B cell (primary cell): ENCODE measurements around the gene ERMAP. TPM values are rescaled to one million over a fixed set of nuclear protein-coding genes. Genes with fewer than 3 reads are reported as not detected.

Experiments
- ATAC-seq: fragments of 200-7000 bp; cut with Tn5 transposase; one replicate; pipeline ENCODE4 v1.10.0; 2021; ENCODE audit warnings: low read depth, mild to moderate bottlenecking, moderate number of reproducible peaks, moderate library complexity
- CTCF ChIA-PET: fragments of 350-600 bp; sonication (Branson Sonifier 250); formaldehyde crosslinking; loops from one replicate; lab custom pipeline; 2021; ENCODE audit warnings: antibody characterized with exemption, inconsistent platforms; lab: Charles Lee
- POLR2A ChIA-PET: fragments of 350-600 bp; sonication (Branson Sonifier 250); formaldehyde crosslinking; loops from one replicate; lab custom pipeline; 2021; ENCODE audit warnings: antibody characterized with exemption; lab: Charles Lee
- DNase-seq: peaks from one replicate; pipeline ENCODE4 v3.0.0; 2013
- H2AFZ ChIP-seq: 2 replicates; pipeline ENCODE4 v1.6.1; 2012; ENCODE audit warnings: mild to moderate bottlenecking, low read depth, low read length; ENCODE audit not compliant: insufficient read depth, poor library complexity, severe bottlenecking
- H3K27ac ChIP-seq, 2 donors: 1 replicate in 1 of 2; 2 replicates in 1 of 2; pipeline ENCODE4 v1.5.1; 2012 to 2013; ENCODE audit warnings: low read length in 2 of 2, mild to moderate bottlenecking in 2 of 2, moderate library complexity in 1 of 2
- H3K27me3 ChIP-seq, 4 experiments: fragments of 200-600 bp in 1 of 4; sonication (generic) in 1 of 4; replicated peaks in 1 of 4; 1 replicate in 2 of 4; 2 replicates in 2 of 4; pipeline versions ENCODE4 v1.6.1 to v1.7.0; 2013 to 2016; ENCODE audit warnings: low read length in 3 of 4, mild to moderate bottlenecking in 2 of 4, mixed read lengths in 1 of 4, moderate library complexity in 1 of 4; ENCODE audit not compliant: insufficient read depth in 4 of 4, control insufficient read depth in 3 of 4; ENCODE audit errors: control extremely low read depth in 1 of 4
- H3K36me3 ChIP-seq, 2 experiments: replicated peaks in 1 of 2; 1 replicate in 1 of 2; 2 replicates in 1 of 2; pipeline versions ENCODE4 v1.6.1 to v1.7.1; 2013; ENCODE audit warnings: low read length in 1 of 2; ENCODE audit not compliant: insufficient read depth in 2 of 2, control insufficient read depth in 1 of 2; ENCODE audit errors: control extremely low read depth in 1 of 2, extremely low read depth in 1 of 2
- H3K4me1 ChIP-seq, 2 donors: fragments of 200-600 bp in 1 of 2; sonication (generic) in 1 of 2; 1 replicate in 1 of 2; 2 replicates in 1 of 2; pipeline versions ENCODE4 v1.5.1 to v1.6.1; 2013 to 2017; ENCODE audit warnings: low read length in 2 of 2; ENCODE audit not compliant: control insufficient read depth in 2 of 2, insufficient read depth in 2 of 2
- H3K4me2 ChIP-seq: replicated peaks from 2 replicates; pipeline ENCODE3; 2012; ENCODE audit warnings: mild to moderate bottlenecking, low read depth, low read length; ENCODE audit not compliant: poor library complexity, severe bottlenecking
- H3K4me3 ChIP-seq, 5 experiments: fragments of 200-600 bp in 1 of 5; sonication (generic) in 1 of 5; 1 replicate in 3 of 5; 2 replicates in 2 of 5; pipeline versions ENCODE4 v1.5.1 to v1.7.0; 2011 to 2016; ENCODE audit warnings: low read length in 4 of 5, mild to moderate bottlenecking in 4 of 5, low read depth in 2 of 5, control low read depth in 1 of 5, moderate library complexity in 1 of 5; ENCODE audit not compliant: insufficient read depth in 1 of 5; ENCODE audit errors: control extremely low read depth in 1 of 5, extremely low read depth in 1 of 5
- H3K79me2 ChIP-seq: fragments of 200-600 bp; sonication (generic); one replicate; pipeline ENCODE4 v1.6.0; 2016; ENCODE audit warnings: low read length; ENCODE audit not compliant: control insufficient read depth, insufficient read depth
- H3K9ac ChIP-seq: fragments of 200-600 bp; sonication (generic); 2 replicates; pipeline ENCODE4 v1.6.1; 2017; ENCODE audit warnings: mild to moderate bottlenecking, low read length, moderate library complexity
- H3K9me3 ChIP-seq, 3 donors: one replicate each; pipeline versions ENCODE4 v1.6.1 to v1.7.1; 2013; ENCODE audit warnings: low read length in 2 of 3; ENCODE audit not compliant: control insufficient read depth in 2 of 3, insufficient read depth in 1 of 3; ENCODE audit errors: control extremely low read depth in 1 of 3
- H4K20me1 ChIP-seq: 2 replicates; pipeline ENCODE4 v1.6.0; 2012; ENCODE audit warnings: mild to moderate bottlenecking, low read length; ENCODE audit not compliant: insufficient read depth, control insufficient read depth, poor library complexity, severe bottlenecking
- H3K27ac Mint-ChIP-seq: one replicate; pipeline ENCODE4 v1.8.0; 2021; ENCODE audit warnings: mixed read lengths
- H3K27me3 Mint-ChIP-seq: one replicate; pipeline ENCODE4 v1.8.0; 2021; ENCODE audit warnings: mixed read lengths
- H3K4me1 Mint-ChIP-seq: one replicate; pipeline ENCODE4 v1.8.0; 2021; ENCODE audit warnings: mixed read lengths
- H3K4me3 Mint-ChIP-seq: one replicate; pipeline ENCODE4 v1.8.0; 2021; ENCODE audit warnings: mixed read lengths
- H3K9me3 Mint-ChIP-seq: one replicate; pipeline ENCODE4 v1.8.0; 2022; ENCODE audit warnings: mixed read lengths; ENCODE audit not compliant: insufficient read depth
- CTCF ChIP-seq: fragments of 200-600 bp; IDR thresholded peaks from one replicate; pipeline ENCODE4 v1.8.0; 2022; ENCODE audit warnings: antibody characterized with exemption, mild to moderate bottlenecking
- EZH2 ChIP-seq: IDR thresholded peaks from 2 replicates; pipeline ENCODE4 v1.6.1; 2012; ENCODE audit warnings: borderline replicate concordance, low read depth, mild to moderate bottlenecking, moderate library complexity, low read length; ENCODE audit not compliant: insufficient read depth, poor library complexity, severe bottlenecking
- WGBS: methylation state at CpG from one replicate; pipeline ENCODE4 v1.1.5; 2013; ENCODE audit warnings: missing lambda C conversion rate; ENCODE audit not compliant: insufficient coverage; 5-methylcytosine and 5-hydroxymethylcytosine counted together
- intact Hi-C: fragments of 100-400 bp; cut with micrococcal nuclease; formaldehyde crosslinking; loops from one replicate; pipeline ENCODE4 v1.10.0; 2022
- polyA plus RNA-seq: library from polyadenylated mRNA; depleted of rRNA; stranded (reverse); fragments of >200 nt; gene quantifications from 2 replicates; pipeline ENCODE4 v1.2.3, GENCODE V29; 2012
- total RNA-seq, 2 donors: library from RNA; stranded (reverse); fragments of 120-200 nt in 1 of 2; gene quantifications; 1 replicate in 1 of 2; 2 replicates in 1 of 2; pipeline versions ENCODE4 v1.2.3 to v1.2.4, GENCODE V29; 2013 to 2022

Gene ERMAP
- total and polyA plus RNA-seq, 2 donors (not counting 1 experiment from before 2014, with no cell fraction given) = 4.9 to 13.1 TPM

- TF ChIP-seq EZH2 = no peak
- TF ChIP-seq CTCF = no peak
- intact Hi-C loops = no loop called here
- Histone ChIP-seq H3K79me2 (no peaks in the 10 kb centered on the region), H3K4me1 (no peaks in the 10 kb centered on the region), H3K27me3 (peaks cover 0 to 15% (median 1%) of the 10 kb centered on the region in 4 experiments), H3K4me2 (no peak overlapping the region), H4K20me1 (no peaks in the 10 kb centered on the region), H3K4me3 (no peak overlapping the region), H2AFZ (no peak overlapping the region), H3K9ac (no peak overlapping the region), H3K9me3 (peaks cover 6 to 23% (median 14%) of the 10 kb centered on the region in 3 donors), H3K27ac (no peak overlapping the region), H3K36me3 (no peaks in the 10 kb centered on the region)
- ATAC-seq (no peak), DNase-seq (no peak)
- Mint-ChIP-seq H3K9me3 (no peaks in the 10 kb centered on the region), H3K27ac (no peak overlapping the region), H3K4me3 (no peak overlapping the region), H3K4me1 (no peaks in the 10 kb centered on the region), H3K27me3 (peaks cover 4% of the 10 kb centered on the region)
- ChIA-PET POLR2A (no interaction called here), CTCF (interaction anchor here (0.5 to 1.5 kb wide), 2 partner anchors 196 to 244 kb away, joined by 3 to 5 read pairs; no protein-coding TSS in a partner anchor)
- WGBS = 38% methylated on average over 2 of the region's 2 CpGs
Measured at GRCh38 chr1:42877380-42877779, 60.5 kb downstream of the ERMAP start.

GRCh38 chr1:42880384-42880783, 63.5 kb downstream of the ERMAP start:
- ChIA-PET CTCF (no interaction called here), POLR2A (no interaction called here)
- intact Hi-C loops = no loop called here
- no peaks in the 10 kb centered on the region for H3K9me3 Mint-ChIP-seq
- no peak overlapping the region for H3K4me3 ChIP-seq
- DNase-seq (no peak), ATAC-seq (no peak)
- TF ChIP-seq CTCF = no peak
- TF ChIP-seq EZH2 = no peak
- no peaks in the 10 kb centered on the region for H3K36me3 ChIP-seq
- H4K20me1 ChIP-seq = no peaks in the 10 kb centered on the region
- no peak overlapping the region for H2AFZ ChIP-seq
- H3K4me1 ChIP-seq = no peaks in the 10 kb centered on the region
- H3K9ac ChIP-seq = no peak overlapping the region
- H3K27me3 ChIP-seq = peaks cover 0 to 15% (median 1%) of the 10 kb centered on the region in 4 experiments
- H3K9me3 ChIP-seq = peaks cover 3 to 20% (median 11%) of the 10 kb centered on the region in 3 donors
- WGBS = 87% methylated on average over 4 of the region's 4 CpGs
- H3K4me3 Mint-ChIP-seq = no peak overlapping the region
- H3K27ac ChIP-seq = no peak overlapping the region
- H3K79me2 ChIP-seq = no peaks in the 10 kb centered on the region
- peaks cover 11% of the 10 kb centered on the region for H3K27me3 Mint-ChIP-seq
- no peak overlapping the region for H3K4me2 ChIP-seq
- H3K27ac Mint-ChIP-seq = no peak overlapping the region
- no peaks in the 10 kb centered on the region for H3K4me1 Mint-ChIP-seq
